Parathyroid adenoma (tissue), 2 donors: Measurements from ENCODE around the gene NHERF1.

Experiments used
- H2AFZ ChIP-seq: fragments of 300-600 bp; sonication (generic); one replicate; pipeline ENCODE4 v1.7.0; 2017; ENCODE audit warnings: antibody characterized with exemption, mild to moderate bottlenecking
- H3K27ac ChIP-seq: fragments of 300-600 bp; sonication (generic); one replicate; pipeline ENCODE4 v1.7.0; 2017
- H3K27me3 ChIP-seq: fragments of 300-600 bp; sonication (generic); one replicate; pipeline ENCODE4 v1.7.0; 2017; ENCODE audit warnings: low read length; ENCODE audit not compliant: control insufficient read depth, insufficient read depth
- H3K36me3 ChIP-seq: fragments of 300-600 bp; sonication (generic); one replicate; pipeline ENCODE4 v1.7.0; 2017; ENCODE audit warnings: low read length; ENCODE audit not compliant: control insufficient read depth, insufficient read depth
- H3K4me1 ChIP-seq: fragments of 300-600 bp; sonication (generic); one replicate; pipeline ENCODE4 v1.7.0; 2017; ENCODE audit warnings: control low read depth
- H3K4me2 ChIP-seq: fragments of 300-600 bp; sonication (generic); one replicate; pipeline ENCODE4 v1.7.0; 2017; ENCODE audit warnings: low read length
- H3K4me3 ChIP-seq: fragments of 300-600 bp; sonication (generic); one replicate; pipeline ENCODE4 v1.7.0; 2017; ENCODE audit warnings: low read depth, low read length
- H3K79me2 ChIP-seq: fragments of 300-600 bp; sonication (generic); one replicate; pipeline ENCODE4 v1.7.0; 2017; ENCODE audit warnings: control low read depth
- H3K9ac ChIP-seq: fragments of 300-600 bp; sonication (generic); one replicate; pipeline ENCODE4 v1.7.0; 2017; ENCODE audit warnings: mild to moderate bottlenecking
- H3K9me3 ChIP-seq: fragments of 300-600 bp; sonication (generic); one replicate; pipeline ENCODE4 v1.7.0; 2017; ENCODE audit warnings: low read length; ENCODE audit not compliant: control insufficient read depth
- TF ChIP-seq, protein P1 (sequence below): fragments of 300-600 bp; sonication (generic); IDR thresholded peaks from one replicate; pipeline ENCODE4 v1.7.0; 2017; ENCODE audit warnings: antibody characterized with exemption, mild to moderate bottlenecking
- donor health status: primary hyperparathyroidism.

Gene NHERF1

DNA sequence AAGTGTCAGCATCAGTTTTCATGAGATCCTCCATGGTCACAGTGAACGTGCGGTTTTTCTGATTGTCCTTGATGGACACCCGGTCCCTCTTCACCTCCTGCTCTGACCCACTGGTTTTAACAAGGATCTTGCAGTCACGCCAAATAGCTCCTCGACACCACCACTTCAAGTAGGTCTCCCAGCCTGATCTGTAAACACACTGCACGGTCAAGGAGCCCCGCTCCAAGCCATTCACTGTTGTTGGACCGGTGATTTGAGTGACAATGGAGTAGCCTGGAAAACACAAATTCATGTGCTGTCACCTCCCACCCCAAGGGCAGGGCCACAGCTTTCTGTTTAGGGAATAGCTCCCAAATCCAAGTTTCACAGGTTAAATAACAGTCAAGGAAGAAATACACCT, 43.9 kb upstream of the NHERF1 start:
- Histone ChIP-seq H3K4me1 (no peaks in the 10 kb centered on the region), H3K4me3 (no peak overlapping the region)

DNA sequence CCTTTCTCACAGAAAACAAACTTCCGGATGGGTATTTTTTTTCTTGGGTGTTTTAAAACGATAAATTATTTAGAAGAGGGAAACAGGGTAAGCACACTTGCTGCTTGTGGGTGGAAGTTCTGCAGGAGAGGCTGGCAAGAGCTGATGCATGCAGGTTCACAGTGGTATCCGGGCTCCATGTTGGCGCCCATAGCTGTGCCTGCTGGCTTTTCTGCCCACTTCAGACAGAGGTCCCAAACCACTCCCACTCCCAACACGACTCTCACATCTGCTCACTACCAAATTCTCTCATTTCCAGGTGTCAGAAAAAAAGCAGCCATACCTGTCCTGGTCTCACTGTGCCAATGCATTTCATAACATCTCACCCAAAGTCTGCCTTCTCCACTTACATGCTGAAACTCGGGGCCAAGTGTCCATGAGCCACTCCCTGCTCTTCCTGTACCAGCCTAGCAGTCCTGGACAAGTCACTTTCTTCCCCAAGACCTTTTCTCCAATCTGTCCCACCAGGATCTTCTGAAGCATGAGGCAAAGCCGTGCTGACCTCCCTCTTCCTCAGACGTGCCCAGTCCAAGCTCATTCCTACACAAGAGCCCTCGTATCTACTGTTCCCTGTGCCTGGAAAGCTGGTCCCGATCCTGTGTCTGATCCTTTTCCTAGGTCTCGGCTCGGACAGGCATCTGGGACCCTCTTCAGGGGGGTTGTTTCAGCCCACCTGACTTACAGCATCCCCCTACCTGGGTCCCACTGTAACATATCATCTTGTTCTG, 37.2 kb upstream of the NHERF1 start:
- Histone ChIP-seq H2AFZ (no peak overlapping the region), H3K4me1 (no peaks in the 10 kb centered on the region), H3K9ac (no peak overlapping the region), H3K79me2 (no peaks in the 10 kb centered on the region), H3K27me3 (no peaks in the 10 kb centered on the region), H3K9me3 (no peaks in the 10 kb centered on the region), H3K27ac (no peak overlapping the region), H3K36me3 (no peaks in the 10 kb centered on the region), H3K4me3 (no peak overlapping the region), H3K4me2 (no peak overlapping the region)
- TF ChIP-seq, protein P1, sequence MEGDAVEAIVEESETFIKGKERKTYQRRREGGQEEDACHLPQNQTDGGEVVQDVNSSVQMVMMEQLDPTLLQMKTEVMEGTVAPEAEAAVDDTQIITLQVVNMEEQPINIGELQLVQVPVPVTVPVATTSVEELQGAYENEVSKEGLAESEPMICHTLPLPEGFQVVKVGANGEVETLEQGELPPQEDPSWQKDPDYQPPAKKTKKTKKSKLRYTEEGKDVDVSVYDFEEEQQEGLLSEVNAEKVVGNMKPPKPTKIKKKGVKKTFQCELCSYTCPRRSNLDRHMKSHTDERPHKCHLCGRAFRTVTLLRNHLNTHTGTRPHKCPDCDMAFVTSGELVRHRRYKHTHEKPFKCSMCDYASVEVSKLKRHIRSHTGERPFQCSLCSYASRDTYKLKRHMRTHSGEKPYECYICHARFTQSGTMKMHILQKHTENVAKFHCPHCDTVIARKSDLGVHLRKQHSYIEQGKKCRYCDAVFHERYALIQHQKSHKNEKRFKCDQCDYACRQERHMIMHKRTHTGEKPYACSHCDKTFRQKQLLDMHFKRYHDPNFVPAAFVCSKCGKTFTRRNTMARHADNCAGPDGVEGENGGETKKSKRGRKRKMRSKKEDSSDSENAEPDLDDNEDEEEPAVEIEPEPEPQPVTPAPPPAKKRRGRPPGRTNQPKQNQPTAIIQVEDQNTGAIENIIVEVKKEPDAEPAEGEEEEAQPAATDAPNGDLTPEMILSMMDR, result no peak

More for the DNA sequence above, 43.9 kb upstream of the NHERF1 start:
- Histone ChIP-seq H2AFZ (no peak overlapping the region), H3K27me3 (no peaks in the 10 kb centered on the region), H3K9me3 (no peaks in the 10 kb centered on the region), H3K4me2 (no peak overlapping the region), H3K79me2 (no peaks in the 10 kb centered on the region), H3K9ac (no peak overlapping the region), H3K27ac (no peak overlapping the region), H3K36me3 (no peaks in the 10 kb centered on the region)
- TF ChIP-seq, protein P1, result no peak

DNA sequence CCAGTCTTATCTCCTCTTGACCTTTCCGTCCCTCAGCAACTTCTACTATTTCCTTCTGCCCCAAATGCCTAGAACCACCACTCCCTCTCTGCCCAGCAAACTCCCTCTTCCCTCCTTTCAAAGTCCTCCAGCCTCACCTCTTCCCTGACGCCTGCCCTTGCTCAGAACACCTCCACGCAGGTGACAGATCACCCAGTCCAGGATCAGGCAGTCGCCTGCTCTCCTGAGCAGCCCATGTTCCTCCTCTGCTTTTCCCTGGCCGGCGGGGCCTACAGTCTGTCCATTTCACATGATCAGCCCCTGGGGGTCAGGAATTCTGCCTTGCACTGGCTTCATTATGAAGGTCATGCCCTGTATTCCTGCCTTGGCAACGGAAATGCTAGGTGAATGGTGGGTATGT, 36.1 kb upstream of the NHERF1 start:
- Histone ChIP-seq H3K9me3 (no peaks in the 10 kb centered on the region), H3K27me3 (no peaks in the 10 kb centered on the region), H2AFZ (no peak overlapping the region)

DNA sequence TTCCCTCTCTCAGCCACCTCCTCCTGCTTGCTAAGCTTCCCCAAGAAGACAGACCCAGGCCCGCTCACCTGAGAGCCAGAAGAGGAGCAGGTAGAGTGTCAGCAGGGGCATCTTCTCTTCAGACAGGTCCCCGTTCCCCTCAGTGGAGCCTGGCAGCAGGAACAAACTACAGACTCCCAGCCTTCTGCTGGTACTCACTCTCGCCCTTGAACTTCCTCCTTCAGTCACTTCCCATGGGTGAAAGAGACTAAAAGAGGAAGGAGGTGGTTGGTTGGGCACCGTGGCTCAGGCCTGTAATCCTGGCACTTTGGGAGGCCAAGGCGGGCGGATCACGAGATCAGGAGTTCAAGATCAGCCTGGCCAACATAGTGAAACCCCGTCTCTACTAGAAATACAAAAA, 35.7 kb upstream of the NHERF1 start, which contains the start of gene CD300LF:
CD300LF (minus strand) TSS at position 168 of the 400 bp plus-strand sequence; CDS start at position 111, 57 bp downstream.
- Histone ChIP-seq H3K27me3 (no peaks in the 10 kb centered on the region), H3K4me3 (no peak within 1 kb of the TSS)
- TF ChIP-seq, protein P1, result no peak

More for the DNA sequence above, 36.1 kb upstream of the NHERF1 start:
- H3K4me3 ChIP-seq, result no peak overlapping the region
- H3K4me1 ChIP-seq, result no peaks in the 10 kb centered on the region
- H3K36me3 ChIP-seq, result no peaks in the 10 kb centered on the region
- H3K27ac ChIP-seq, result no peak overlapping the region
- TF ChIP-seq, protein P1, result no peak
- H3K9ac ChIP-seq, result no peak overlapping the region
- no peak overlapping the region for H3K4me2 ChIP-seq
- no peaks in the 10 kb centered on the region for H3K79me2 ChIP-seq

More for the DNA sequence above, 35.7 kb upstream of the NHERF1 start, which contains the start of gene CD300LF:
- no peaks in the 10 kb centered on the region for H3K4me1 ChIP-seq
- H2AFZ ChIP-seq, result no peak within 1 kb of the TSS
- H3K9ac ChIP-seq, result no peak within 1 kb of the TSS
- H3K27ac ChIP-seq, result no peak within 1 kb of the TSS
- no peaks in the 10 kb centered on the region for H3K79me2 ChIP-seq
- H3K9me3 ChIP-seq, result no peaks in the 10 kb centered on the region
- no peak within 1 kb of the TSS for H3K4me2 ChIP-seq
- no peaks in the 10 kb centered on the region for H3K36me3 ChIP-seq
